COLO829 (cell line): ENCODE measurements around the gene PREX1.

Source experiments
- DNase-seq: peaks from one replicate; pipeline ENCODE4 v3.0.0; 2012; ENCODE audit warnings: low spot score

PREX1 gene

GRCh38 chr20:48717680-48718223 lies 110.0 kb downstream of the PREX1 start:
- no peak for DNase-seq

DNA sequence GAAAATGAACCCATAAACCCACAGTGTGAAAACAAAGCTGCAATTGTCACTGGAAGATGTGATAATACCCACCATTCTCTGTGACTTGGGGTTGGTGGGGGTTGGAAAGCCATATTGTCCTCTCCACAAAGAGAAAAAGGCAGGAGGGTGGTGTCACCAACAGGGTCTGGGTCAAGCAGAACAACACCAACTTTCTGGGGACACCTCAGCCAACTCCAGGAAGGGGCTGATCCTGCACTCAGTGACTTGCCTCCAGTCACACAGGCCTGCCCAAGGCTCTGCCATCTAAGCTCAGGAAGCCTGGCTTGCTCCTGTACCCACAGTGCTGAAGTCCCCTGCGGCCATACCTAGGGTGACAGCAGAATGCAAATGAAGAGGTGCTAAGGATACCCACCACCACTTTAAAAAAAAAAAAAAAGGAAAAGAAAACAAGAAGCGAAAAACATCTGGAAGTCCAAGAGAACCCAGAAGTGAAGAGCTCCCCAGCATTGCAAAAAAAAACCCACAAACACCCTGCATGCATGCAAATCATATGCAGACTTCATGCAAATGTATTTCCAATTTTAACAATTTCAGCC lies 110.6 kb downstream of the PREX1 start:
- DNase-seq: no peak

- no peak for DNase-seq
Observed at GRCh38 chr20:48716541-48716940, 111.3 kb downstream of the PREX1 start.

DNA sequence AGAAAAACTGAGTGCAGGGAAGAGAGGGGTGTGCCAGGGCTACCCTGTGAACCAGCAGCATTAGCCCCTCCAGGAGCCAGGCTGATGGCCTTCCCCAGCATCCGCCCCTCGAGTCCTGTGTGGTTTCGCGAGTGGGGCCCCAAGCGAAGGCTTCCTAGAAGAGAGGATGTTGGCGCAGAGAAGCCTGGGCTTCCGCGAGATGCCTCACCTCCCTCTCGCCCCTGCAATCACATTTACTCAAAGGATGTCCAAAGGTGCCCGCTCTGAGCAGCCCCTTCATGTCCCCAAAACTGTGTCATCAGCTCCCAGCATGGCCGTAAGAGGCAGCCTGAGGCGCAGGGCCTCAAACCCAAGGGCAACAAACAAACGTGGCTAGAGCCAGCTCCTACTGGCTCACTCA lies 111.7 kb downstream of the PREX1 start:
- DNase-seq: no peak

GRCh38 chr20:48714764-48715163 lies 113.0 kb downstream of the PREX1 start:
- DNase-seq: no peak

DNA sequence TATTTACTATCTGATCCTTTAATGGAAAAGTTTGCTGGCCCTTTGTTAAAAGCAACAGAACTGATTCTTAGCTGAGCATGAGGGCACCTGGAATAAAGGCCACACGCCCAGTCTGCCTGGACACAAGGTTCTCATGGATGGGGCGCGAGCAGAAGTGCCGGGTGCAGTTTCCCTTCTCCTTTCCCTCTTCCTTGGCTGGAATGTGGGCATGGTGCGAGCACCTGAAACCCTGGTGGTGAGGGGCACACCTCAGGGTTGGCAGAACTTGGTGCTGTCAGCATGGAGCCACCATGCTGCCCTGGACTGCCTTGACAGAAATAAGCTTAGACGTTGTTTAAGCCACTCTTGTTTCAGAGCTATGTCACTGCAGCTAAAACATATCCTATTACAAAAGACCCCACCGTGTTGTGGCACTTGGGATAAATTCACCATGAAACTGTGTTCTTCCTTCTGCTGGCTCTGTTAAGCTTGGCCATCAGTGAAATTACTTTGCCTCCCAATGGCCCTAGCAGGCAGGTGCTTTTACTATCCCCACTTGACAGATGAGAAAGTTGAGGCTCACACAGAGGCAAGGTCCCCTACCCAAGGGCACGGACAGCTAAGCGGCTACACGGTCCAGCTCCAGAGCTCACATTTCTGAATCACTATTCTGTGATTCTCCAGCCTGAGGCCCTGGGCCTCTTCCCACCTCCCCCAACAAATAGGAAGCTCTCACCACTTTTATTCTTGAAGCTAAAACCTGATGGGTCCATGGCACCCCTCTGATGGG lies 115.9 kb downstream of the PREX1 start:
- no peak for DNase-seq

DNA sequence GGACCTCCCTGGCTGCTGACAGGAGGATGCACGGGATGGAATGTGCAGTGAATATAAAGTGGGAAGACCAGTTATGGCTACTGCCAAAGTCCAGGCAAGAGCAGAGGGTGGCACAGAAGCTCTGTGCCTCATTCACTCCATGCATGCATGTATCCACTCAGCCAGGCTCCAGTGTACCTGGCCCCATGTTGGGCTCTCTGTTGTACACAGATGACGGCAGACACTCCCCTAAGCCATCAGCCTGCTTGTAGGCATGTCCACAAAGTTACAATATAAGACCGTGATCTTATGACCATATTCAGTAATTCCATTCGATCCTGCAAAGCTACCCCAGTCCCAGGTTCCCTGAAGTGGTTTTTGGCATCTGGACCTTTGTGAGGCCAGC lies 116.8 kb downstream of the PREX1 start:
- DNase-seq: no peak

- DNase-seq: no peak
Observed at GRCh38 chr20:48710341-48711043, 117.3 kb downstream of the PREX1 start.

GRCh38 chr20:48709744-48710143 lies 118.1 kb downstream of the PREX1 start:
- peak; percentile 98 for DNase-seq

GRCh38 chr20:48709058-48709691 lies 118.6 kb downstream of the PREX1 start:
- no peak for DNase-seq

- DNase-seq: no peak
Observed at GRCh38 chr20:48708630-48709029, 119.2 kb downstream of the PREX1 start.

GRCh38 chr20:48708116-48708515 lies 119.7 kb downstream of the PREX1 start:
- DNase-seq: no peak

DNA sequence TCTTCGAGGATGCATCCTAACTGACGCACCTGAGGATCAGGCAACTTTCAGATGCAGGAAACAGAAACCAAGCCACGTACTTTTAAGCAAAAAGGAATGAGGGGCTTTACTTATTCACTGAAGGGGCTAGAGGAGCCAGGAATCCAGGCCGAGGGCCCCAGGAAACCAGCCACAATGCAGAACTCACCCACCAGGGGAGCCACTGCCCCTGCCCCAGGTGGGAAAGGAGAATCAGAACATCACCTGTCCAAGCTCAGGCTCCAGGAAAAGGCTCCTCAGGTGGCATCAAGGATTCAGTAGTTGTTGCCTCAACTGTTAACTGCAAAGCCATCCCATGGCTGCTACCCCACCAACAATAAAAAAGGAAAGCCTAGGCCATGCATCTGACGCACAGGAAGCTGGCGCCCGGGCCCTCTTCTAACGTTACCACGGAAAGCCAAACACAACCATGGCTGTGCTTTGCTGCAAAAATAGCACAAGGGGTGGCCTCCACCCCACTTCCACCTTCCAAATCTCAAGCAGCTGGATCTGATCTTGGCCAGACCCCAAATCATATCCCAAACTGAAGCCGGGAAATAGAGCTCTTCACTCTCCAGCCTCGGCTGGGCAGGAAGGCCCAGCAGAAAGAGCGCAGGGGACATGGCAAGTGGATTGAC lies 121.0 kb downstream of the PREX1 start:
- no peak for DNase-seq

DNA sequence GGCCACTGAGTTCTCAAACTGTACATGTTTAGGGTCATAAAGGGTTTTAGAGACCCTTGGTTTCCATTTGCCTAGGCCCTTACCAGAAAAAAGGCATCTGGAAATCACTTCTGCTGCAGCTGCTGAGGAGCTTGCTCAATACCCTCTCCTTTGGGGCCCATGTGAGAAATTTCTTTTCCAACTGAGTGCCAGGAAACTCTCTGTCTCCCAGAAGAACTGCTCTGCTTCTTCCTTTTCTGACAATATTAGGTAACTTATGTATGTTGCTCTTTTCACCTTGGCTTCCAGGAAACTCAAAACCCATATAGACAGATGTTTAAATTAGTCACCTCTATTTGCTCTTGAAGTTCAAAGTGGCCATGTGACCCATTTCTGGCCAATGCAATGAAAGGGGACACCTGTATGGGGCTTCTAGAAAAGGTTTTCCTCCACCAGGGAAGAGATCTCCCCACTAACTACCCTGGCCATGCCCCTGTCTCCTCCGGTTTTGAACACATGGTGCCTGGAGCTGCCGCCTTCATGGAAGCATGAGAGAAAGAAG lies 121.6 kb downstream of the PREX1 start:
- no peak for DNase-seq

DNA sequence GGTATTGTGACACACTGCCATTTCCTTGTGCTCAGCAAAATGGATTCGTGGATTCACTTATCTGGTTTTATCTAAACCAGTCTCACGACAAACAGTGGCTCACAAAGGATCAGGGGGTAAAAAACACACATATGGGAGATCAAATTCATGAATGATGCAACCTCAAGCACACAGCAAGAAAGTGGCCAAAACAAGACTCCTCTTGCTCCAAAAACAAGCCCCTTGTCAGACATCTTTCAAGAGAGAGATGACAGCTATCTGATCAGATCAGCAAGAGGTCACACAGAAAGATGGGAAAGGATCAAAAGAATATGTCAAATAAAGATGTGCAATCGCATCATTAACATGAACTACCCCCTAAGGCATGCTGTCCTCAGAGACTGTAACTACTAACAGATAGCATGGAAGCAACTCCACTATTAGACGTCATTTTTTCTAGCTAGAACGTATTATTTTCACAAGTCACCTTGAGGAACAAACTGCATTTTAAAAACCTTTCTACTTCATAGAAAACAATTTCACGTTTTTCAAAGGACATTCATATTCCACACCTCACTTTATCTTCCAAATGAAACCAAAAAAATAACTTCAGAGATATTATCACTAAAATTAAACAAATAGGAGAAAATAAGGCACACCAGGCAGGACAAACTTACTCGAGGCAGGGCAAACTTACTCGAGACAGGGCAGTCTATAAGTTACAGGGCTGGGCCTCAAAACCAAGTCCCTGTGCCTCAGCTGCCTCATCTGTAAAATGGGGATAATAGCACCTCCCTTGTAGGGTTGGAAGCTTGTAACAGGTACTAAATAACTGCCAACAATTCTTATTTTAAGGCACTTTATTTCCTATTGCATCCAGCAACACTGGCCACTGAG lies 122.3 kb downstream of the PREX1 start:
- DNase-seq: no peak

DNA sequence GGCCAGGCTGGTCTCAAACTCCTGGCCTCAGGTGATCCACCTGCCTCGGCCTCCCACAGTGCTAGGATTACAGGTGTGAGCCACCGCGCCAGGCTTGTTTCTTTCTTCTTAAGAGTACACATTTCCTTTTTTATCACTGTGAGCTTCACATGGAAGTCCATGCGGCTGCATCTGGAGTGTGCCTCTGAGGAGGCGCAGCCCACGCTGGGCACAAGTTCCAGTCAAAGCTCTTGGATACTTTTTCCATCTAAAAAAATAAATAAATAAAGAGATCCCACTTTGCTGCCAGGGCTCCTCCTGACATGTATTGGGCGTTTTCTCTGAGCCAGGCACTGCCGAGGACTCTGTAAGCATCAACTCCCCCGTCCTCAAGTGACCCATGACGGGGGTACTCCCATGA lies 123.0 kb downstream of the PREX1 start:
- no peak for DNase-seq

- no peak for DNase-seq
Observed at GRCh38 chr20:48703511-48704219, 124.1 kb downstream of the PREX1 start.

- no peak for DNase-seq
Observed at GRCh38 chr20:48703107-48703506, 124.7 kb downstream of the PREX1 start.

DNA sequence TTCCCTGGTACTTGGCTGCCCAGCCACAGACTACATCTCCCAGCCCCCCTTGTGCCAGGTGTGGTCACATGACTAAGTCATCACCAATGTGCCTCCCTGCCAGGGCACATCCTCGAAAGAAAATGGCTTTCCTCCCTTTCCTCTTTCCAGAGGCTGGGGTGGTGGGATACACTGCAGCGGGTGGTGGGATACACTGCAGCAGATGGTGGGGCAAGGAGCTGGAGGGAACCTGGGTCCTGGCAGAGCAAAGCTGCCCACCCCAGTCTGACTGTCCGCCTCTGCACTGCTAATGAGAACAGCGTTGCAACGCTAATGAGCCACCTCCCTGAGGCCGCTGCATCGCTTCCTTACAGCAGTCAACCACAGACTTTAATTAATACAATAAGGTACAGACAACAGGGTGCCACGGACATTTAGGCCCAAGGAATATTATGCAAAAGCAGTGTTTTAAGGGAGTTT lies 125.3 kb downstream of the PREX1 start:
- DNase-seq: no peak

GRCh38 chr20:48701702-48702101 lies 126.1 kb downstream of the PREX1 start:
- DNase-seq: no peak
